ENCODE measurements around the gene CTU2.
A peak's percentile ranks its signal among the peaks of the same experiment; 100 is the strongest.

Gene CTU2

GRCh38 chr16:88732172-88732960 is 26.1 kb downstream of the CTU2 start:
- DNase-seq, result no peak

- no peak for DNase-seq
Observed at GRCh38 chr16:88732961-88733294, 26.6 kb downstream of the CTU2 start.

GRCh38 chr16:88733630-88734360 is 27.5 kb downstream of the CTU2 start:
- no peak for DNase-seq

GRCh38 chr16:88734361-88734728 is 28.0 kb downstream of the CTU2 start:
- no peak for DNase-seq

- no peak for DNase-seq
Observed at GRCh38 chr16:88735121-88735520, 28.8 kb downstream of the CTU2 start.

- no peak for DNase-seq
Observed at GRCh38 chr16:88735616-88736015, 29.3 kb downstream of the CTU2 start.

- no peak for DNase-seq
Observed at GRCh38 chr16:88736088-88736487, 29.8 kb downstream of the CTU2 start.

- DNase-seq, result no peak
Observed at GRCh38 chr16:88736496-88736895, 30.2 kb downstream of the CTU2 start.

GRCh38 chr16:88737298-88738150 is 31.2 kb downstream of the CTU2 start:
- DNase-seq, result peak; percentile 78

GRCh38 chr16:88738151-88739084 is 32.1 kb downstream of the CTU2 start:
- DNase-seq, result no peak

GRCh38 chr16:88739139-88739976 is 33.1 kb downstream of the CTU2 start:
- no peak for DNase-seq

- DNase-seq, result no peak
Observed at GRCh38 chr16:88739977-88740726, 33.8 kb downstream of the CTU2 start.

- DNase-seq, result no peak
Observed at GRCh38 chr16:88740727-88741055, 34.4 kb downstream of the CTU2 start.

- DNase-seq, result no peak
Observed at GRCh38 chr16:88741368-88741767, 35.1 kb downstream of the CTU2 start.

GRCh38 chr16:88742896-88743605 is 36.7 kb downstream of the CTU2 start:
- no peak for DNase-seq

- DNase-seq, result peak; percentile 56
Observed at GRCh38 chr16:88743693-88744576, 37.6 kb downstream of the CTU2 start.

- DNase-seq, result no peak
Observed at GRCh38 chr16:88744577-88745521, 38.5 kb downstream of the CTU2 start.

- no peak for DNase-seq
Observed at GRCh38 chr16:88746506-88746905, 40.2 kb downstream of the CTU2 start.

All from activated CD4-positive, alpha-beta T cell treated with anti-CD3 and anti-CD28 coated beads, Interleukin-2, amount 50 U/mL, for 16 hours (primary cell).